SU-DHL-6 (cell line): Measurements from ENCODE around the gene BMP7.

Experiments
- CTCF ChIP-seq: fragments of 200-600 bp; sonication (generic); IDR thresholded peaks from one replicate; pipeline ENCODE4 v1.5.1; 2017; ENCODE audit warnings: antibody characterized with exemption, mild to moderate bottlenecking, low read length, moderate library complexity; ENCODE audit not compliant: insufficient read depth, poor library complexity, severe bottlenecking
- EZH2phosphoT487 ChIP-seq: fragments of 200-600 bp; sonication (generic), shearing (Covaris generic); conservative IDR thresholded peaks from 2 replicates; pipeline ENCODE4 v1.6.1; 2018; ENCODE audit warnings: mild to moderate bottlenecking, antibody characterized with exemption, low read length, moderate library complexity, mixed read lengths

- no peak for TF ChIP-seq CTCF
- TF ChIP-seq EZH2phosphoT487: no peak
Observed at GRCh38 chr20:57251344-57251743, 15.1 kb downstream of the BMP7 start.
